Middle frontal gyrus (tissue), 1 donor: ENCODE data around the gene TMEM131.

Source experiments
- DNase-seq: peaks from one replicate; pipeline ENCODE4 v3.0.0-alpha.2; 2015; ENCODE audit warnings: low spot score; ENCODE audit errors: extremely low spot score

TMEM131 gene

GRCh38 chr2:97816411-97816810 lies 179.3 kb downstream of the TMEM131 start:
- DNase-seq: no peak

DNA sequence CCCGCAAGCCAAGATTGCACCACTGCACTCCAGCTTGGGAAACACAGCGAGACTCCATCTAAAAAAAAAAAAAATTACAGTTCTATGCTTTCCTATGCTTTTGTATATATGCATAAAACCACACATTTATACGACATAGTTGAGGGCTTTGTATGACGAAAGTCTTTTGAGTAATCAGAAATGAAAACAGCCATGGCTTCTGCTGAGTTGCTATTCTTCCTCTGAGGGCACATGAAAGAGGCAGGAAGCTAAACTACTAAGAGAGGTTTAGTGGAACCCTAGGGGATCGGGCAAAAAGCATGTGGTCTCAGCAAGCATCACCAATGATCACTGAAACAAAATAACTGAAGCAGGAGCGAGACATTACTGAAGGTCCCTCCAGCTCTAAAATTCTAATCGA lies 182.8 kb downstream of the TMEM131 start:
- no peak for DNase-seq

DNA sequence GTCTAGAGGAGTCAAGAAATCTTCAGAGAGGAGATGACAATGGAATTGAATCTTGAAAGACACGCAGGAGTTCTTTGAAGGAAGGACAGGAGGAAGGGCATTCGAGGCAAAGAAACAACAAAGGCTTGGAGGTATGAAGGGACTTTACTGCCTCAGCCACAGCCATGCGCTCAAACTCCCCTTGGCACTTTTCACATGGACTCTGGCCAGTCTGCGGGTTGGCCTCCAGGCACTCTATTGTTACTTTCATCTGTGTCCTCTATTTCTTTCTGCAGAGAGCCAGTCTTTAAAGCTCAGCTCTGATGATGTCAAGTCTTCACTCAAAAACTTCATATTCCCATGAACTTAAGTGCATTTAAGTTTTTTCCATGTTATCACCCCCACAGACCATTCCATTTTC lies 186.9 kb downstream of the TMEM131 start:
- DNase-seq: no peak

GRCh38 chr2:97806738-97807618 lies 188.8 kb downstream of the TMEM131 start:
- DNase-seq: peak; percentile 67

- no peak for DNase-seq
These were observed 190.0 kb downstream of the TMEM131 start for GRCh38 chr2:97805776-97806175.

- no peak for DNase-seq
These were observed 194.7 kb downstream of the TMEM131 start for GRCh38 chr2:97801028-97801427.

DNA sequence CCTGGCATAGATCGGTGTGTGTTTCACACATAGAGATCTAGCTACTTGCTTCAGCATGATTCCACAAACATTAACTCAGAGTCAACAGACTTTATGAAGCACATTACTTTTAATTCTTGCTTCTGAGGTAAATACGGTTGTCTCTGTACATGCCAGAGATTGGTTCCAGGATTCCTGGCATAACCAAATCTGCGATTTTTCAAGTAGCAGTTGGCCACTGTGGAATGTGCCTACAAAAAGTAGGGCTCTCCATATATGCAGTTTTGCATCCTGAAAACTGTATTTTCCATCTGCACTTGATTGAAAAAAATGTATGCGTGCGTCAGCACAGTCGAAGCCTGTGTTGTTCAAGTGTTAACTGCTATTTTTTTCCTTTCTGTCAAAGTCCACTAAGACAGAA lies 197.3 kb downstream of the TMEM131 start:
- no peak for DNase-seq

GRCh38 chr2:97797355-97797754 lies 198.4 kb downstream of the TMEM131 start:
- no peak for DNase-seq

GRCh38 chr2:97796465-97797126 lies 199.2 kb downstream of the TMEM131 start:
- no peak for DNase-seq

GRCh38 chr2:97792416-97792815 lies 203.3 kb downstream of the TMEM131 start:
- DNase-seq: no peak

- DNase-seq: no peak
These were observed 206.6 kb downstream of the TMEM131 start for GRCh38 chr2:97788986-97789644.

GRCh38 chr2:97785818-97786217 lies 209.9 kb downstream of the TMEM131 start:
- DNase-seq: no peak

- no peak for DNase-seq
These were observed 210.8 kb downstream of the TMEM131 start for GRCh38 chr2:97784953-97785352.

DNA sequence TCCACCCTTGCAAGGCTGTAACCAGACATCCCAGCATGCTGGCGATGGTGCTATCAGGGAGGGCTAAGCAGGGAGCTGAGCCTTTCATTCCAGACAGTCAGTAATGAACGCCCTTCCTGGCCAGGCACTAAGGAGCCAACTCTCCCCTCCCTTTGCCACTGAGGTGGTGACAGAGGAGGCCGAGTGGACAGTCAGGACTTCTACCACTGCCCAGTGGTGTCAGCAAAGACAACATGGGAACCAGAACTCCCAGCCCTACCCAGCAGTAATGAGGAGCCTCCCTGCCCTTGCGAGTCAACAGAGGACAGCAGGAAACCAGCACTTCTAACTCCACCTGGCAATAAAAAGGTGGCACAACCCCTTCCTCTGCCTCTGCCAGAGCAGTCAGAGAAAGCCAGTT lies 213.8 kb downstream of the TMEM131 start:
- DNase-seq: no peak

GRCh38 chr2:97779141-97779540 lies 216.6 kb downstream of the TMEM131 start:
- no peak for DNase-seq

DNA sequence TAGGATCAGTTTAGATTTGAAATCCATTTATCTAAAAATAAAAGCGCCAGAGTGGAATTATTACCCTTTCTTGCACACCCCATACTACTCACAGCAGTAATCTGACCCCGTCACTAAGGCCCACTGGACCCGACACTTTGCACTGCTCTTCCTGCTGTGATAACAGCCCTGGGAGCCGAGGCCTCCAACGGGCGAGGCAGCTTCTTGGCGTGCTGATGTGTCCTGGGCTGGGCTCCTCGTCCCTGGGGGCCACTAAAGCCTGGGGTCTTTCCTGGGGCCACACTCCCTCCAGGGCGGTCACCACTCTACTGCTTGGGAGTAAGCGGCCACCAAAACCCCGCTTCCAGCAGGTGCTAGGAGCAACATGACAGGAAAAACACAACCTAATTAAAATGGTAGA lies 220.7 kb downstream of the TMEM131 start:
- no peak for DNase-seq

- no peak for DNase-seq
These were observed 221.3 kb downstream of the TMEM131 start for GRCh38 chr2:97774425-97774824.

DNA sequence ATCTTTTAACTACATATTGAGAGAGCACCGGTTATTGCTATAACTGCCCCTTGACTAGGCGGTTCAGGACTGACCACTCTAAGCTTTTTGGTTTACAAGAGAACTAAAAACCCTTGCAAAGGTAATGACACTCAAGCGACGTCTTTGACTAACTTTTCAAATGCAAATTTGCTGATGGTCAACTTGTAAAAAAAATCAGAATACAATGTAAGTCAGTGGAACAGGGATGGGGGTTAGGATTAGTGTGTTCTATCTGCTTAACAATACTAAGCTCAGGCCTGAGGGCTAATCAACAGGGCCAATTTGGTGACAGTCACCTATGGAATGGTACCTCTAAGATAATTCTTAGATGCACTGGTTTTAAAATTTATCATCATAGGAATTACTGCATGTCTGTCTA lies 225.3 kb downstream of the TMEM131 start:
- DNase-seq: no peak

DNA sequence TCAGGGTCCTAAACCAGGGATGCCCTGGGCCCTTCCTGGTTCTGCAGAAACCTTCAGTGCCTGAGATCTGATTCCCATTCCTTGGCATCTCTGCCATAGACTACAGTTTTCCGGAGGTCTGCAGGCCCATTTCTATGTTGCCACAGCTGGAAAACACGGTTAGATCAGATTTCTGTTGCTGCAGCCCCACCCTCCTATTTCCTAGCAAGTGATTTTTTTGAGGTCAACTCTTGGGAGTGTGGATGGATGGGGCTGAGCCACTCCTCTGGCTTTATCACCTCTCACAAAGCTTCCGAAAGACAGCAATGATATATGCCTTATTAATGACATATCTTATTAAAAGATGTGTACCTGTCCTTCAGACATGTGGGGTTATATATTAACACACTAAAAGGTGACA lies 226.0 kb downstream of the TMEM131 start:
- no peak for DNase-seq

GRCh38 chr2:97769308-97769707 lies 226.4 kb downstream of the TMEM131 start:
- DNase-seq: no peak

- DNase-seq: no peak
These were observed 229.2 kb downstream of the TMEM131 start for GRCh38 chr2:97766567-97766966.

GRCh38 chr2:97765933-97766332 lies 229.8 kb downstream of the TMEM131 start:
- DNase-seq: no peak
